ENCODE results near the gene PATE2. TPM values are rescaled to one million over a fixed set of nuclear protein-coding genes. Genes with fewer than 3 reads are reported as not detected.

The PATE2 gene
- total RNA-seq, 1 donor from 2014 or later = not detected

- ATAC-seq (ENCODE audit: poor library complexity) (no peak), DNase-seq (no peak)
- intact Hi-C loops (cut with DNase I) = no loop called here
Measured at GRCh38 chr11:125740617-125741016, 38.0 kb downstream of the PATE2 start.

DNA sequence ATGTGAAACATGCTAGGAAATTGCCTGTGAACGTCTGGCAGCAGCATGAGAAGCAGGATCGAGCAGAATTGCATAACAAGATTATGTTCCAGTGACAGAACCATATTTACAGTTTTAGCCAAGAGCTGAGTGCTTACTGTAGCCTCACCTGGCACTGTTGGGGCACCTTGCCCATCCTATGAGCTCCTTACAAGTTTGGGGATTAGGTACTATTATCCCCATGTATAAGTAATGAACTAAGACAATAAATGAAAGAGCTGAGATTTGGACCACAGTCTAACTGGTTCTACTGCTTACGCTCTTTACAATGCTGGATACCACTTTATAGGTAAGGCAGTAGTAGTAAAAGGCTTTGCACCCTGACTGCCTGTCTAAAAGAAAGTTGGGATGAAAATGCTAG is 49.7 kb downstream of the PATE2 start:
- ATAC-seq (ENCODE audit: poor library complexity) (no peak), DNase-seq (no peak)
- intact Hi-C loops (cut with DNase I) = no loop called here

Other genes with a start within 250 kb of the PATE2 start
- gene EI24, start 209.4 kb downstream of the PATE2 start, total RNA-seq = 53.0 TPM
- 54.0 TPM for gene STT3A, start 186.0 kb downstream of the PATE2 start, total RNA-seq
- 0.83 TPM for gene CHEK1, start 153.7 kb downstream of the PATE2 start, total RNA-seq
- not detected for gene ACRV1, start 98.0 kb downstream of the PATE2 start, total RNA-seq
- not detected for gene PATE1, start 32.5 kb downstream of the PATE2 start, total RNA-seq
- gene PATE3, start 9.3 kb upstream of the PATE2 start, total RNA-seq = not detected
- not detected for gene PATE4, start 54.5 kb upstream of the PATE2 start, total RNA-seq
- 4.4 TPM for gene HYLS1, start 108.8 kb upstream of the PATE2 start, total RNA-seq
- 5.1 TPM for gene PUS3, start 124.4 kb upstream of the PATE2 start, total RNA-seq
- gene DDX25, start 125.7 kb upstream of the PATE2 start, total RNA-seq = not detected
- gene VSIG10L2, start 167.2 kb upstream of the PATE2 start, total RNA-seq = 0.08 TPM

All from Right ventricle myocardium superior (tissue), 1 donor.